GM21737 (cell line): ENCODE measurements around the gene VPS45.
"Not testable (repeated sequence)": the region's sequence is repeated elsewhere in the genome, so short reads cannot be mapped to it uniquely, and the experiment has no call there.

Experiments used
- ATAC-seq: cut with Tn5 transposase; IDR thresholded peaks from one replicate; pipeline ENCODE4 v1.9.1; 2021; ENCODE audit warnings: mild to moderate bottlenecking, moderate library complexity; ENCODE audit not compliant: unreplicated experiment

VPS45 gene

GRCh38 chr1:150067184-150068108 is at the start of gene VPS45:
Gene VPS45 (plus strand): TSS chr1:150067776. CDS start chr1:150067858, 82 bp downstream.
- peak; percentile 91 for ATAC-seq

GRCh38 chr1:150018165-150018564 is 49.4 kb upstream of the VPS45 start:
- ATAC-seq, result no peak

- ATAC-seq, result no peak
These were observed 46.9 kb upstream of the VPS45 start for GRCh38 chr1:150020711-150021110.

- no peak for ATAC-seq
These were observed 46.3 kb upstream of the VPS45 start for GRCh38 chr1:150021191-150021694.

- no peak for ATAC-seq
These were observed 45.2 kb upstream of the VPS45 start for GRCh38 chr1:150022357-150022756.

- ATAC-seq, result no peak
These were observed 43.4 kb upstream of the VPS45 start for GRCh38 chr1:150024156-150024555.

- ATAC-seq, result no peak
These were observed 39.3 kb upstream of the VPS45 start for GRCh38 chr1:150028322-150028721.

GRCh38 chr1:150034336-150034735 is 33.2 kb upstream of the VPS45 start:
- ATAC-seq, result no peak

GRCh38 chr1:150049926-150050325 is 17.6 kb upstream of the VPS45 start:
- ATAC-seq, result no peak

- ATAC-seq, result no peak
These were observed 16.5 kb upstream of the VPS45 start for GRCh38 chr1:150051089-150051373.

GRCh38 chr1:150051905-150052412 is 15.6 kb upstream of the VPS45 start:
- ATAC-seq, result not testable (repeated sequence)

- no peak for ATAC-seq
These were observed 13.7 kb upstream of the VPS45 start for GRCh38 chr1:150053926-150054325.

- not testable (repeated sequence) for ATAC-seq
These were observed 12.1 kb upstream of the VPS45 start for GRCh38 chr1:150055507-150055906.

GRCh38 chr1:150056407-150056806 is 11.2 kb upstream of the VPS45 start:
- no peak for ATAC-seq

GRCh38 chr1:150060260-150060659 is 7.3 kb upstream of the VPS45 start:
- ATAC-seq, result no peak

GRCh38 chr1:150061632-150062101 is 5.9 kb upstream of the VPS45 start:
- ATAC-seq, result no peak

- no peak for ATAC-seq
These were observed 5.5 kb upstream of the VPS45 start for GRCh38 chr1:150062113-150062512.

- no peak for ATAC-seq
These were observed 2.2 kb upstream of the VPS45 start for GRCh38 chr1:150065184-150065871.

- ATAC-seq, result no peak
These were observed 1.2 kb upstream of the VPS45 start for GRCh38 chr1:150066328-150066727.

- peak; percentile 25 for ATAC-seq
These were observed 765 bp upstream of the VPS45 start for GRCh38 chr1:150066838-150067183.

- ATAC-seq, result no peak
These were observed 496 bp downstream of the VPS45 start for GRCh38 chr1:150068109-150068435.

- ATAC-seq, result no peak
These were observed 2.3 kb downstream of the VPS45 start for GRCh38 chr1:150069923-150070322.
